ENCODE measurements around the gene KCTD13. TPM values are rescaled to one million over a fixed set of nuclear protein-coding genes. Genes with fewer than 3 reads are reported as not detected.
A peak's percentile ranks its signal among the peaks of the same experiment; 100 is the strongest.

KCTD13 gene
- total RNA-seq, 2 experiments from 2014 or later: 25.8 to 29.4 TPM

GRCh38 chr16:29900888-29901606 lies 25.0 kb downstream of the KCTD13 start:
- Mint-ChIP-seq H3K9me3 (no peaks in the 10 kb centered on the region), H3K4me1 (ENCODE audit: low read depth) (peaks cover 13% of the 10 kb centered on the region)

GRCh38 chr16:29900102-29900887 lies 25.7 kb downstream of the KCTD13 start, which contains the start of gene ASPHD1:
Gene ASPHD1, plus strand, starts transcription at chr16:29900488. Its CDS starts 484 bp downstream, at chr16:29900972.
- Mint-ChIP-seq H3K27ac (no peak within 1 kb of the TSS), H3K27me3 (ENCODE audit: low read depth) (peaks cover 22% of the 10 kb centered on the region), H3K4me3 (peak within 1 kb of the TSS; percentile 75), H3K9me3 (no peaks in the 10 kb centered on the region), H3K4me1 (ENCODE audit: low read depth) (peaks cover 13% of the 10 kb centered on the region), H3K36me3 (ENCODE audit: low read depth) (no peaks in the 10 kb centered on the region)
- CTCF ChIA-PET: interaction anchor here (0.6 to 1.3 kb wide), 2 partner anchors 85 to 92 kb away, joined by 3 read pairs; no protein-coding TSS in a partner anchor
- peak; percentile 62 for DNase-seq
- intact Hi-C loops (cut with micrococcal nuclease): loop anchor here (1.0 kb wide), 2 partner anchors 26 to 37 kb away; partner anchors contain the start of genes CDIPT and KCTD13

More at GRCh38 chr16:29900888-29901606, 25.0 kb downstream of the KCTD13 start:
- Mint-ChIP-seq H3K27ac (no peak overlapping the region), H3K4me3 (peak overlapping the region; percentile 75), H3K36me3 (ENCODE audit: low read depth) (no peaks in the 10 kb centered on the region), H3K27me3 (ENCODE audit: low read depth) (peaks cover 22% of the 10 kb centered on the region)
- CTCF ChIA-PET: interaction anchor here (0.6 to 1.3 kb wide), 2 partner anchors 85 to 93 kb away, joined by 3 read pairs; no protein-coding TSS in a partner anchor
- intact Hi-C loops (cut with micrococcal nuclease): loop anchor here (1.0 kb wide), 2 partner anchors 25 to 38 kb away; partner anchors contain the start of genes CDIPT and KCTD13
- no peak for DNase-seq

- Mint-ChIP-seq H3K4me1 (ENCODE audit: low read depth) (peaks cover 13% of the 10 kb centered on the region), H3K36me3 (ENCODE audit: low read depth) (no peaks in the 10 kb centered on the region)
- CTCF ChIA-PET: interaction anchor here (1.3 kb wide), 1 partner anchor 92 kb away, joined by 3 read pairs; no protein-coding TSS in a partner anchor
These were observed 26.4 kb downstream of the KCTD13 start, which contains the start of gene SEZ6L2 for GRCh38 chr16:29899516-29900101. Gene SEZ6L2, minus strand, starts transcription at chr16:29899550. Its CDS starts 531 bp downstream, at chr16:29899019.

GRCh38 chr16:29898804-29899515 lies 27.1 kb downstream of the KCTD13 start:
- Mint-ChIP-seq H3K4me3 (peak overlapping the region; percentile 19), H3K36me3 (ENCODE audit: low read depth) (no peaks in the 10 kb centered on the region), H3K4me1 (ENCODE audit: low read depth) (peaks cover 13% of the 10 kb centered on the region), H3K9me3 (no peaks in the 10 kb centered on the region), H3K27ac (no peak overlapping the region), H3K27me3 (ENCODE audit: low read depth) (peaks cover 22% of the 10 kb centered on the region)
- no peak for DNase-seq
- intact Hi-C loops (cut with micrococcal nuclease): no loop called here
- CTCF ChIA-PET: no interaction called here

More at GRCh38 chr16:29899516-29900101, 26.4 kb downstream of the KCTD13 start, which contains the start of gene SEZ6L2:
- DNase-seq: peak; percentile 78
- no peaks in the 10 kb centered on the region for H3K9me3 Mint-ChIP-seq
- H3K27me3 Mint-ChIP-seq (ENCODE audit: low read depth): peaks cover 22% of the 10 kb centered on the region
- H3K4me3 Mint-ChIP-seq: peak within 1 kb of the TSS; percentile 75
- intact Hi-C loops (cut with micrococcal nuclease): loop anchor here (1.0 kb wide), 2 partner anchors 27 to 36 kb away; partner anchors contain the start of genes CDIPT and KCTD13
- no peak within 1 kb of the TSS for H3K27ac Mint-ChIP-seq

GRCh38 chr16:29898135-29898803 lies 27.8 kb downstream of the KCTD13 start:
- H3K27ac Mint-ChIP-seq: no peak overlapping the region
- H3K27me3 Mint-ChIP-seq (ENCODE audit: low read depth): peaks cover 22% of the 10 kb centered on the region
- H3K9me3 Mint-ChIP-seq: no peaks in the 10 kb centered on the region
- H3K4me3 Mint-ChIP-seq: peak overlapping the region; percentile 19
- intact Hi-C loops (cut with micrococcal nuclease): no loop called here
- DNase-seq: no peak
- CTCF ChIA-PET: no interaction called here
- H3K36me3 Mint-ChIP-seq (ENCODE audit: low read depth): no peaks in the 10 kb centered on the region
- peaks cover 13% of the 10 kb centered on the region for H3K4me1 Mint-ChIP-seq (ENCODE audit: low read depth)

GRCh38 chr16:29897333-29897732 lies 28.7 kb downstream of the KCTD13 start:
- intact Hi-C loops (cut with micrococcal nuclease): no loop called here
- H3K27me3 Mint-ChIP-seq (ENCODE audit: low read depth): peaks cover 22% of the 10 kb centered on the region

GRCh38 chr16:29896841-29897240 lies 29.2 kb downstream of the KCTD13 start:
- Mint-ChIP-seq H3K4me1 (ENCODE audit: low read depth) (peaks cover 12% of the 10 kb centered on the region), H3K4me3 (no peak overlapping the region), H3K27ac (no peak overlapping the region), H3K9me3 (no peaks in the 10 kb centered on the region), H3K27me3 (ENCODE audit: low read depth) (peaks cover 22% of the 10 kb centered on the region), H3K36me3 (ENCODE audit: low read depth) (no peaks in the 10 kb centered on the region)
- DNase-seq: no peak
- CTCF ChIA-PET: no interaction called here
- intact Hi-C loops (cut with micrococcal nuclease): no loop called here

More at GRCh38 chr16:29897333-29897732, 28.7 kb downstream of the KCTD13 start:
- Mint-ChIP-seq H3K27ac (no peak overlapping the region), H3K4me3 (no peak overlapping the region), H3K4me1 (ENCODE audit: low read depth) (peaks cover 13% of the 10 kb centered on the region), H3K36me3 (ENCODE audit: low read depth) (no peaks in the 10 kb centered on the region), H3K9me3 (no peaks in the 10 kb centered on the region)
- CTCF ChIA-PET: no interaction called here
- DNase-seq: no peak

GRCh38 chr16:29894352-29894751 lies 31.7 kb downstream of the KCTD13 start:
- no peaks in the 10 kb centered on the region for H3K36me3 Mint-ChIP-seq (ENCODE audit: low read depth)
- H3K27ac Mint-ChIP-seq: no peak overlapping the region
- CTCF ChIA-PET: interaction anchor here (0.6 to 1.0 kb wide), 2 partner anchors 9 kb away, joined by 3 to 4 read pairs; no protein-coding TSS in a partner anchor
- H3K4me1 Mint-ChIP-seq (ENCODE audit: low read depth): peaks cover 4% of the 10 kb centered on the region
- peaks cover 22% of the 10 kb centered on the region for H3K27me3 Mint-ChIP-seq (ENCODE audit: low read depth)
- intact Hi-C loops (cut with micrococcal nuclease): no loop called here
- H3K9me3 Mint-ChIP-seq: no peaks in the 10 kb centered on the region
- DNase-seq: no peak
- H3K4me3 Mint-ChIP-seq: no peak overlapping the region

GRCh38 chr16:29893553-29893952 lies 32.5 kb downstream of the KCTD13 start:
- intact Hi-C loops (cut with micrococcal nuclease): no loop called here
- CTCF ChIA-PET: interaction anchor here (0.6 kb wide), 2 partner anchors 10 to 119 kb away, joined by 3 read pairs; no protein-coding TSS in a partner anchor
- peaks cover 18% of the 10 kb centered on the region for H3K27me3 Mint-ChIP-seq (ENCODE audit: low read depth)

GRCh38 chr16:29892458-29892813 lies 33.6 kb downstream of the KCTD13 start:
- DNase-seq: no peak
- intact Hi-C loops (cut with micrococcal nuclease): no loop called here
- Mint-ChIP-seq H3K9me3 (no peaks in the 10 kb centered on the region), H3K36me3 (ENCODE audit: low read depth) (no peaks in the 10 kb centered on the region), H3K27ac (no peak overlapping the region), H3K27me3 (ENCODE audit: low read depth) (peaks cover 7% of the 10 kb centered on the region), H3K4me1 (ENCODE audit: low read depth) (no peaks in the 10 kb centered on the region), H3K4me3 (no peak overlapping the region)
- CTCF ChIA-PET: no interaction called here

More at GRCh38 chr16:29893553-29893952, 32.5 kb downstream of the KCTD13 start:
- no peaks in the 10 kb centered on the region for H3K36me3 Mint-ChIP-seq (ENCODE audit: low read depth)
- H3K4me3 Mint-ChIP-seq: no peak overlapping the region
- H3K9me3 Mint-ChIP-seq: no peaks in the 10 kb centered on the region
- H3K4me1 Mint-ChIP-seq (ENCODE audit: low read depth): peaks cover 3% of the 10 kb centered on the region
- H3K27ac Mint-ChIP-seq: no peak overlapping the region
- no peak for DNase-seq
